ENCODE data around the gene ZNF92. TPM values are rescaled to one million over a fixed set of nuclear protein-coding genes. Genes with fewer than 3 reads are reported as not detected.

Gene ZNF92
- total and polyA plus RNA-seq, 2 donors from 2014 or later = 2.4 to 9.5 TPM

GRCh38 chr7:65381742-65382141, 8.1 kb downstream of the ZNF92 start:
- FAIRE-seq (no peak), DNase-seq (no peak)
- H3K4me3 ChIP-seq (ENCODE audit: low read length in 3 of 3) = no peak overlapping the region
- H3K27ac ChIP-seq (ENCODE audit: low read depth in 2 of 2, low read length in 2 of 2) = no peak overlapping the region
- H3K36me3 ChIP-seq (ENCODE audit: control insufficient read depth in 2 of 3, insufficient read depth in 3 of 3, low read length in 3 of 3) = no peaks in the 10 kb centered on the region
- intact Hi-C loops (cut with DNase I) = no loop called here
- no peak overlapping the region for H3K9ac ChIP-seq (ENCODE audit: low read length in 3 of 3)
- TF ChIP-seq CTCF (IDR thresholded peaks at IDR 0.05; ENCODE audit: borderline replicate concordance, extremely low read depth, insufficient read depth) = no peak
- no peaks in the 10 kb centered on the region for H3K4me1 ChIP-seq (ENCODE audit: control insufficient read depth in 2 of 3, insufficient read depth in 2 of 3, low read depth in 1 of 3, low read length in 3 of 3)
- no peaks in the 10 kb centered on the region for H3K27me3 ChIP-seq (ENCODE audit: control insufficient read depth, insufficient read depth, low read length)
- no peaks in the 10 kb centered on the region for H3K9me3 ChIP-seq (ENCODE audit: control insufficient read depth in 2 of 3, insufficient read depth in 1 of 3, low read length in 3 of 3)

GRCh38 chr7:65382452-65382851, 8.8 kb downstream of the ZNF92 start:
- no peaks in the 10 kb centered on the region for H3K27me3 ChIP-seq (ENCODE audit: control insufficient read depth, insufficient read depth, low read length)
- intact Hi-C loops (cut with DNase I) = no loop called here
- TF ChIP-seq CTCF (IDR thresholded peaks at IDR 0.05; ENCODE audit: borderline replicate concordance, extremely low read depth, insufficient read depth) = no peak
- no peaks in the 10 kb centered on the region for H3K36me3 ChIP-seq (ENCODE audit: control insufficient read depth in 2 of 3, insufficient read depth in 3 of 3, low read length in 3 of 3)
- FAIRE-seq (no peak), DNase-seq (no peak)
- no peaks in the 10 kb centered on the region for H3K9me3 ChIP-seq (ENCODE audit: control insufficient read depth in 2 of 3, insufficient read depth in 1 of 3, low read length in 3 of 3)
- H3K9ac ChIP-seq (ENCODE audit: low read length in 3 of 3) = no peak overlapping the region
- H3K27ac ChIP-seq (ENCODE audit: low read depth in 2 of 2, low read length in 2 of 2) = no peak overlapping the region
- no peak overlapping the region for H3K4me3 ChIP-seq (ENCODE audit: low read length in 3 of 3)
- H3K4me1 ChIP-seq (ENCODE audit: control insufficient read depth in 2 of 3, insufficient read depth in 2 of 3, low read depth in 1 of 3, low read length in 3 of 3) = no peaks in the 10 kb centered on the region

- FAIRE-seq (no peak), DNase-seq (no peak)
- TF ChIP-seq CTCF (IDR thresholded peaks at IDR 0.05; ENCODE audit: borderline replicate concordance, extremely low read depth, insufficient read depth) = no peak
- peaks cover 0 to 2% (median 0%) of the 10 kb centered on the region in 3 donors for H3K36me3 ChIP-seq (ENCODE audit: control insufficient read depth in 2 of 3, insufficient read depth in 3 of 3, low read length in 3 of 3)
- no peaks in the 10 kb centered on the region for H3K4me1 ChIP-seq (ENCODE audit: control insufficient read depth in 2 of 3, insufficient read depth in 2 of 3, low read depth in 1 of 3, low read length in 3 of 3)
- H3K27me3 ChIP-seq (ENCODE audit: control insufficient read depth, insufficient read depth, low read length) = no peaks in the 10 kb centered on the region
- no peak overlapping the region for H3K27ac ChIP-seq (ENCODE audit: low read depth in 2 of 2, low read length in 2 of 2)
- H3K4me3 ChIP-seq (ENCODE audit: low read length in 3 of 3) = no peak overlapping the region
- H3K9ac ChIP-seq (ENCODE audit: low read length in 3 of 3) = no peak overlapping the region
- H3K9me3 ChIP-seq (ENCODE audit: control insufficient read depth in 2 of 3, insufficient read depth in 1 of 3, low read length in 3 of 3) = no peaks in the 10 kb centered on the region
- intact Hi-C loops (cut with DNase I) = no loop called here
Measured at GRCh38 chr7:65387891-65388290, 14.2 kb downstream of the ZNF92 start.

- intact Hi-C loops (cut with DNase I) = no loop called here
- no peak for DNase-seq
- TF ChIP-seq CTCF (IDR thresholded peaks at IDR 0.05; ENCODE audit: borderline replicate concordance, extremely low read depth, insufficient read depth) = no peak
Measured at GRCh38 chr7:65390588-65390987, 16.9 kb downstream of the ZNF92 start.

More at GRCh38 chr7:65390588-65390987, 16.9 kb downstream of the ZNF92 start:
- Histone ChIP-seq H3K27me3 (ENCODE audit: control insufficient read depth, insufficient read depth, low read length) (no peaks in the 10 kb centered on the region), H3K27ac (ENCODE audit: low read depth in 2 of 2, low read length in 2 of 2) (no peak overlapping the region), H3K4me1 (ENCODE audit: control insufficient read depth in 2 of 3, insufficient read depth in 2 of 3, low read depth in 1 of 3, low read length in 3 of 3) (no peaks in the 10 kb centered on the region), H3K36me3 (ENCODE audit: control insufficient read depth in 2 of 3, insufficient read depth in 3 of 3, low read length in 3 of 3) (peaks cover 0 to 2% (median 2%) of the 10 kb centered on the region in 3 donors), H3K9ac (ENCODE audit: low read length in 3 of 3) (no peak overlapping the region), H3K9me3 (ENCODE audit: control insufficient read depth in 2 of 3, insufficient read depth in 1 of 3, low read length in 3 of 3) (no peaks in the 10 kb centered on the region), H3K4me3 (ENCODE audit: low read length in 3 of 3) (no peak overlapping the region)
- FAIRE-seq = no peak
